ENCODE measurements around the gene ACSL1.
A peak's percentile ranks its signal among the peaks of the same experiment; 100 is the strongest.

ACSL1 gene

GRCh38 chr4:184810720-184811119 is 15.0 kb downstream of the ACSL1 start:
- DNase-seq, result no peak

DNA sequence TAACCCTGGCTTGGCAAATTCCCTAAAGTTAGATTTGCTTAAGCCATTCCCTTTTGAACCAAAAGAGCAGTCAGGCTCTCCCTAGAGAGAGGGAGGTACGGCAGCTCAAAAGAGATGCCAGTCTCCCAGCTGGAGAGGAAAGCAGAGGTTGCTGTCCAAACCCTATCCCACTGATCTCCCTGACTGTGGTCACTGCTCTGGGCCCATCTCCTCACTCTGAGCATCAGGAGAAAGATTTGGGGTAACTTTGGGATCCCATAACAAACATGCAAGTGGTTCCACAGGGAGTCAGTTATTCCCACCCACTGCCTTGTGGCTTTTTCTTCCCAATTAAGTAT is 17.1 kb downstream of the ACSL1 start:
- DNase-seq, result no peak

DNA sequence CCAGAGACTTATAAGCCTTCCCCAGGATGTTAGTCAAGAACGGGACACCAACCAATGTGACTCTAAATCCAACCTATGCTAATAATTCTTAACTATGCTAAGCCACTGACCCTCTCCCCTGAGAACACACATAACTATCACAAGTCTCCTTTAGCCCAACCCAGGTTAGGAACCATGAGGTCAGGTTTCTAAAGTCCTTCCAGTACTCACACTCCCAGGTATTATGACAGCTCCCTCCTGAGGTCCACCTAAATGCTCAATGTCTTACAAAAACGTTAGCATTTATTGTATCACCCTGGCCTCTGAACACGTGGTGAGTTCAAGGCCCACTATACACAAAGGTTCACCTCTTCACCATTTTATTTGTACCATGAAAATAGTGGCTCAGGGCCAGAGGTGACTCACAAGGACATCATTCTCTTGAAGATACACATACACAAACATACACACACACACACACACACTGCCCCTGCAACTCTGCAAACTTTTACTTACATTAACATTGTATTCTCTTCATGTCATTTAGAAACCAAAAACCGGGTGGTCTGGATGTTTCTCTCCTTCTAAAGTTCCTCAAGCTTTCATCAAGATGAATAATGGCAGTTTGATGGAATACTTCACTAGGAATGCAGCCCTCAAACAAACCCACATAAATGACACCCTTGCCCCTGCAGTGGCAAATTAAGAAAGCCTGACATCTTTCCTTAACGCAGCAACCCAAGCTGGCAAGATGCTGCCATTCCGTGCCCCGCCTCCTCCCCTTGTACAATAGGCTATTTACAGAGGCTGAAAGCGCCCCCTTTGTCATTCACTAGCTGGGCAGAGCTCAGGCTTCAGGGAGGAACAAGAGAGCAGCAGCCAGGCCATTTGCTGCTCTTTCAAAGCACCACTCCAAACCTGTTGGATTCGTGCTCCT is 17.7 kb downstream of the ACSL1 start:
- DNase-seq, result no peak

- DNase-seq, result no peak
These were observed 18.5 kb downstream of the ACSL1 start for GRCh38 chr4:184807256-184807655.

DNA sequence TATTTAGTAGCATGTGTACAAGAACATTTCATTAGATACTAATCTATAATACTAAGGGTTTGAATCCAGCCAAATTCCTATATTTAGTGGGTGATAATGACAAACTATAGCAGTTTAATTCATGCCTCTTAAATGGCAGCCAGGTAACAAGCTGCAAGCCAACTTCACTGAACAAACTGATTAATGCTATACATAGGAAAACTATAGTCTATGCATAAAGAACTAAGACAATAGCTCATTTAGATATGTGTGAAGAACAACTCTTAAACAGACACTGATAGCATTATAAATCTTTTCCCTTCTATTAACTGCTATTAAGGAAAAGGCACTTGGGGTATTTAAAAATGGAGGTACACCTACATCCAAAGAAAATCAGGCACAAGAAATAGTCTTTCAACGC is 19.1 kb downstream of the ACSL1 start:
- DNase-seq, result no peak

DNA sequence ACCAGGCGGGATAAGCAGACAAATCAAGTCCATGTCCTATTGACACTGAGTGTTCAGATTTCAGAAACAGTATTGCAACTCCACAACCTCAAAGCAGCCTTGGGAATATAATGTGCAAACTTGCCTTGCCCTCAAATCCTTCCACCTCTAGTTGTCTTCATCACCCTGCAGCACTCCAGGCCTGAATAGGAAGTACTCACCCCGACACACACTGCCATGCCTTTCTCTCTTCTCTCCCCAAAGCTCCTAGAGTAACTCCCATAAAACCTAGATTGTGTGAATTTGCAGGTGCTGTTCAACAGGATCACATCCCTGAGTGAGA is 19.6 kb downstream of the ACSL1 start:
- DNase-seq, result no peak

DNA sequence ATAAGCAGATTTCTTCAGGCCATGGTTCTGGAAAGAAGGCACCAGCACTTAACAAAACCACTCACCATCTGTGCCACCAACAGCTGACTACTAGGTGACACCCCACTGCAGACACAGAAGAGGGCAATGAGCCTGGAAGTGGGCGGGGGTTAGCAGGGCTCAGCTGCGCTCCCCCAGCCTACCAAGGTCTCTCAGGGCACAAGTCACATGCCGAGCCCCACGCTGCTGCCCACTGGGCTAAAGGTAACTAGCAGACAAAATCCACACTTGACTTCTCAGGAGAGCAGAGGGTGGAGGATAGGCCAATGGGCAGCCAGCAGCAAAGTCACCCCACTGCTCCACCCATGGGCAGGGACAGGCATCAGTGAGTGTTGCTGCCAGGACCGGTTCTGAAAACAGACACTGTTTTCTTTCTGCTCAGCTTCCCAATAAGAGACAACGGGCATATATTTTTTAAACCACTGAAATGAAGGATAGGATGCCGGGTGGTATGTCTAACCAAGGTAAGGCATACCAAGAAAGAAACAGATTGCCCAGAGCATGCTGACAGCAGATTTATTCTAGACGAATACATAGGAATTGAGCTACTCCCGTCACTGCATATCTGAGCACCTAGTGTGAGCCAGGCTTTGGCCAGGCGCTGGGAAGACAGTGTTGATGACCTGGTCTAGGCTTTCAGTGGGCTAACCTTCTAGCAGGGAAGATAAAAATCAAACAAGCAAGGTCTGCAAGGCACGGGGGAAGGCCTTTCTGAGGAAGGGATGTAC is 20.1 kb downstream of the ACSL1 start:
- no peak for DNase-seq

DNA sequence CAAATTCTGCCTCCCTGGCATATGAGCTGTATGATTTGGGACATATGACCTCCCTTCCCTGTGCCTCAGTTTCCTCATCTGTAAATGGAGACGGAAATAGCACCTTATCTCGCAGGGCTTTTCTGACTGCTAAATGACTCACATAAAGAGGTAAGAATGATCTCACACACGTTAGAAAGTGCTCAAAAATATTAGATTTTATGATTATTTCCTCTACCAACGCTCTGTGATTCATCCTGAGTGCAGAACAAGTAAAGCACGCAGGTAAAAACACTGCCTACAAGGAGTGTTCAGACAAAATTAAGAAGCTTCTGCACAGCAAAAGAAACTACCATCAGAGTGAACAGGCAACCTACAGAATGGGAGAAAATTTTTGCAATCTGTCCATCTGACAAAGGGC is 21.1 kb downstream of the ACSL1 start:
- DNase-seq, result no peak

DNA sequence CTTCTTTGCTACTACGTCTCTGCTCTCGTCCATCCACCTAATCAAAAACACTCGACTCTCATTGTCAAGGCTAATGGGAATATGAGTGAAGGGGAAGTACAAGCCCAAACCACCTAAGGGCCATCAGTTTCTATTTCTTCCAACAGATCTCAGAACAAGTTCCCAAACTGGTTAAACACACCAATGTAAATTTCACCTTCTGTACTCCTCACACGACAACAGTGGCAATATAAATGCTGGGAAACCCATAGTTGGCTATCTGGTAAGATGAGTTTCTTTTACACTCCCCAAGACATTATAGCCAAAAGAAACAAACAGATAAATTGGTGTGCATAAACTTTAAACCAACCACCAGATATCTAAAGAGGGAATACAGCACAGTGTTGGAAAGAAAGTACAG is 21.9 kb downstream of the ACSL1 start:
- DNase-seq, result no peak

DNA sequence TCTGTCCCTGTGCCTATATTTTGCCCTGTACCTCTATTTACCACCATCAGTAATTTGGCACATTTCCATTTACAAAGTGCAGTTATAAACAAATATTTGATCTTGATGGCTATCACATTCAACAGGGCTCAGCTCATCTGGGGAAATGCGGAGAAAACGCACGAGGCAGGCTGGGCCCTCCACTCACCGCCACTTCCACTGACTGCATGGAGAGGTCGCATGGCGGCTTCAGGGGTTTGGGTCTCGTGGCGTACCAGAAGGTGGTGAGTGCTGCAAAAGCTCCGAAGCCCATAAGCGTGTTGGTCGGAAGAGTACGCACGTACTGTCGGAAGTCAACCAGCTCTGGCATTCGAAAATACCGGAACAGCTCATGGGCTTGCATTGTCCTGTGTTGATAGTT is 22.6 kb downstream of the ACSL1 start:
- no peak for DNase-seq

- DNase-seq, result no peak
These were observed 23.1 kb downstream of the ACSL1 start for GRCh38 chr4:184802697-184803015.

DNA sequence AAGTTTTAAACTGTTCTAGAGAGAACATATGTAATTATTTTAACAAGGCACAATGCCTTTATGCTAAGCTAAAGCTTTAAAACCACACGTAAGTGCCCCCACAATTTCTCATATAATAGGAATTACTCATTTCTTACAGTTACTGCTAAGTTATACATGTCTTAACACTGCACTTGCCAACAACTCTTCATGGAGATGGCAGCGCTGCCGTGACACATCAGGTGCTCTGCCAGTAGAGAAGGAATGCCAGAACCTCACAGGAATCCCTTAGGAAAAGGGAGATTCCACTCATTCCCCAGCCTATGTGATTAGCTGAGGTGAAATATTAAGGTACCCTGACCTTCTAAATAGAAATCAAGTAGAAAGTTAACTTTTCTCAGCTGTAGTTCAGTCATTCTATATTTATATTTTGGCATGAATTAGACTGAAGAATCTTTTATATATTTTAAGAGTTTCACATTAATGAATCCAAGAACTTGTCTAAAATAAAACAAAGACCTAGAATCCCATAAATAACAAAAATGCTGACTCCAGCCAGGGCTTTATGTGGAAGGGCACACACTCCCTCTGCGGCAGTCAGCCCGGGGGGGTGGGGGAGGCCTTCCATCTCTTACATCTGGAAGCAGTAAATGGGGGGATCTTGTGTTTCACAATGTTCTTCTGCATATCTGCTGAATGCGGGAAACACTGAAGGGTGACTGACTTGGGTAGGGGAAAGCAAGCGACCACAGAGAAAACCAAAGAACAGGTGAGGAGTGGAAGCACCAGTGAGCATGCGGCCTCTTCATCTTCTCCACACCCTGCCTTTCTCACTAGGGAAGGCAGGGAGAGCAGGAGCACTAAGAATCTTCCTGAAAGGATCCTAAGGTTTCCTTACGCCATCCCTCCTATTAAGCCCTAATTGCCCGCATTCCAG is 23.7 kb downstream of the ACSL1 start:
- no peak for DNase-seq

GRCh38 chr4:184798504-184798903 is 27.3 kb downstream of the ACSL1 start:
- no peak for DNase-seq

DNA sequence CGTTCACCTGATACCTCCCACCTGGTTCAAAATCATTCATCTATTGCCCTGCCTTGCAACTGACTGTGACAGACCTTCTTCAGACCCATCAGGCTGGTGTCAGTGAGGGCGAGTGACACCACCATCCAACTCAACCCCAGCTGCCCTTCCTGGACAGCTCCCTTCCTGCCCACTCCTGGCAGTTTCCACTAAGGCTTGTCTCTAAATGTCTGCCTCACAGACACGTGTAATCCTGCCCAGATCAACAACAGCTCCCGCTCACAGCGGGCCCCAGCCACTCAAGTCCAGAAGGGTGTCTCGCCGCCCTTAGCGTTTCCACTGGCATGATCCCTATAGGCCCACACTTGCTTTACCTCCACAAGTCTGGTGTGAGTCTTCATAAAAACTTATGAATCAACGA is 28.9 kb downstream of the ACSL1 start:
- DNase-seq, result no peak

GRCh38 chr4:184795214-184795844 is 30.4 kb downstream of the ACSL1 start:
- DNase-seq, result no peak

DNA sequence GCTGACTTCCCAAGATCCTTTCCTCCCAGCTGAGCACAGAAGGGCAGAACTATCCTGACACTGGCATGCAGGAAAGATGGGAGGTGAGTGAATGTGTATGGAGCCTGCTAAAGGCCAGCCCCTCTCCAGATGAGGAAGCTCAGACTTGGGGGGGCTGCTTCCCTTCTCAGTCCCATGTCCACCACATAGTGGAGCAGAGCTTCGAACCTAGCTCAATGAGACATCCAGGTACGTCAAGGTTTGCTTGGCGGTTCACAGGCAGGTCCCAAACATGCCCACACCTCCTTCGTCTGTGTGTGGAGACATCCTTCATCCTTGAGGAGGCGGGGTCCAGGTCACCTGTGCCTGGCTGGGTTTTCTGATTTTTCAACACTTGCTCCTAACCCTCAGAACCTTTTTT is 31.3 kb downstream of the ACSL1 start:
- no peak for DNase-seq

- DNase-seq, result no peak
These were observed 31.9 kb downstream of the ACSL1 start for GRCh38 chr4:184793735-184794355.

DNA sequence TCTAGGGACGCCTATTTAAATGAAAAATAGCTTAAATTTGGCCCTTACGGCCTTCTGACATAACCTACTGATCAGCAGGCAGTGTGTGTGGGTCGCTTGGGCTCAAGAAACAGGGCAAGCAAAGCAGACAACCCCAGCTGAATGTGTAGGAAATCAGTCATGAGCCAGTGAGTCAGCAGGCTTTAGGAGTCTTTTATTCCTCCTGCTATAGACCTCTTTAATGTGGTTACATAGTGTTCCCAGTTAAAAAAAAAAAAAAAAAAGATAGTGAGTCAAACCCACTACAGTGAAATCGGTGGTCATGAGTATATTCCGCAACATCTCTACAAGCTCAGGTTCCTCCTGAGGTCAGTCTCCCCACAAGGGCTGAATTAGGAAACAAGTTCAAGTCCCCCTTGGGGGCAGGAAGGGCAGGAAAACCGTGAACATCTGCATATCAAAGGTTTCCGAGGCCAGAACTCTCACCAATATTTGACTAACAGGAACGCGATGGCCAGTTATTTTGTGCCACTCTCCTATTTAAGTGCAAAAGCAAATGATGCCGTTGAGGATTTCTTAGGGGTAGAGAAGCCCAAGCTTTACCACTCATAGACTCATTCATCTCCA is 32.7 kb downstream of the ACSL1 start:
- peak; percentile 41 to 59 for DNase-seq

GRCh38 chr4:184792334-184792733 is 33.4 kb downstream of the ACSL1 start:
- no peak for DNase-seq

DNA sequence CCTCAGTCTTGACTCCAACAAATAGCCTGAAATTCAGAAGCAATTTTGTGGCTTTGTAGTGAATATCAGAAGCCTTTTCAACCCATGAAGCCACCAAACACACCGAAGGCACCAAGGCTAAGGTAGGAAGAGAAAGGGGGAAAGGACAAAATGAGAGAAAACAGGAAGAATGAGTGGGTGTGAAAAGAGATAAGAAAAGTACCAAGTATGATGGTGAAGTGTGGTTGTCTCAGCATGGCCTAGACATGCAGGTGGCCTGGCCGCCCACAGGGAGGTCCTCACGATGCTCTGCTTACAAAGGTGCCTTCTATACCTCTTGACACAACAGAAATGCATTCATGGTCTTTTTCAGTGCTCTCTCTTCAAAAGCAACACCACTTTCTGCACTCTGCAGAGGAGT is 34.9 kb downstream of the ACSL1 start:
- DNase-seq, result no peak

DNA sequence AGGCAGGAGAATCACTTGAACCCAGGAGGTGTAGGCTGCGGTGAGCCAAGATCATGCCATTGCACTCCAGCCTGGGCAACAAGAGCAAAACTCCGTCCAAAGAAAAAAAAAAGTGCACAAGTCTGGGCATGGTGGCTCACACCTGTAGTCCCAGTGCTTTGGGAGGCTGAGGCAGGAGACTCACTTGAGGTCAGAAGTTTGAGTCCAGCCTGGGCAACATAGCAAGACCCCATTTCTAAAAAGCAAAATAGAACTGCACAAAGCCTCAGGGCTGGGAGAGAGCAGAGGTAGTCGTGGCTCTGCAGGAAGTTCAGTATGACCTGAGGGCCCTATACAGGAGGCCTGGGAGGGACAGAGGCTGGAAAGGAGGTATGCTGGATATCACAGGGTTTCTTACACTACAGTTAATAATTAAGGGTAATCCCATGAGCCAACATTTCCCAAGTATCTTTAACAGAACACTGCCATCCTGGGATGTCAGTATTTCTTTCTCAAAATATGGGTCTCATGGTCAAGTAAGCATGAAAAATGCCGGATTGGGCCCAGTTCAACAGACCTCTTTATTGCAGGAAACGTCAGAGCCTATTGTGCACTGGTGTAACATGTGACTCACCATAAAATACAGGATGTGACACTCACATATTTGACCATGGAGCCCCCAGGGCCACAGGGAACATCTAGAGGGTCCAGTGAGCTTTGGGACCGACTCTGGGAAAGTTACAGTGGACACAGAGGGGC is 37.8 kb downstream of the ACSL1 start:
- no peak for DNase-seq
